Occipital lobe (tissue), 2 donors: ENCODE results near the gene KCNE3. TPM values are rescaled to one million over a fixed set of nuclear protein-coding genes. Genes with fewer than 3 reads are reported as not detected.
A peak's percentile ranks its signal among the peaks of the same experiment; 100 is the strongest.

Experiments
- DNase-seq: peaks from one replicate; lab custom pipeline; 2025; lab: John Stamatoyannopoulos, UW
- total RNA-seq: library from RNA; depleted of rRNA; stranded (reverse); fragments of >200 nt; gene quantifications from one replicate; pipeline ENCODE4 v1.2.3, GENCODE V29; 2014

KCNE3 gene
- total RNA-seq = 1.7 TPM

GRCh38 chr11:74466916-74467885, at the start of gene KCNE3:
Gene KCNE3, minus strand, starts transcription at chr11:74467549. Its CDS starts 9,986 bp downstream, at chr11:74457563.
- DNase-seq = no peak

- DNase-seq = no peak
Measured at GRCh38 chr11:74507582-74507981, 40.2 kb upstream of the KCNE3 start.

- no peak for DNase-seq
Measured at GRCh38 chr11:74506823-74507222, 39.5 kb upstream of the KCNE3 start.

GRCh38 chr11:74505911-74506310, 38.6 kb upstream of the KCNE3 start:
- DNase-seq = no peak

- DNase-seq = no peak
Measured at GRCh38 chr11:74504100-74504691, 36.8 kb upstream of the KCNE3 start.

GRCh38 chr11:74494916-74495315, 27.6 kb upstream of the KCNE3 start:
- DNase-seq = no peak

- DNase-seq = no peak
Measured at GRCh38 chr11:74493791-74494630, 26.7 kb upstream of the KCNE3 start.

GRCh38 chr11:74492974-74493790, 25.8 kb upstream of the KCNE3 start, which contains the start of gene LIPT2:
Gene LIPT2, minus strand, starts transcription at chr11:74493724. Its CDS starts 21 bp downstream, at chr11:74493703.
- DNase-seq = peak; percentile 94

GRCh38 chr11:74492084-74492483, 24.7 kb upstream of the KCNE3 start:
- DNase-seq = no peak

- DNase-seq = no peak
Measured at GRCh38 chr11:74490941-74491340, 23.6 kb upstream of the KCNE3 start.

- no peak for DNase-seq
Measured at GRCh38 chr11:74487875-74488274, 20.5 kb upstream of the KCNE3 start.

GRCh38 chr11:74485868-74486267, 18.5 kb upstream of the KCNE3 start:
- no peak for DNase-seq

GRCh38 chr11:74480688-74481417, 13.5 kb upstream of the KCNE3 start:
- no peak for DNase-seq

GRCh38 chr11:74479732-74480123, 12.4 kb upstream of the KCNE3 start:
- DNase-seq = no peak

GRCh38 chr11:74478877-74479731, 11.8 kb upstream of the KCNE3 start:
- DNase-seq = no peak

- no peak for DNase-seq
Measured at GRCh38 chr11:74476536-74476935, 9.2 kb upstream of the KCNE3 start.

- no peak for DNase-seq
Measured at GRCh38 chr11:74474316-74474715, 7.0 kb upstream of the KCNE3 start.

GRCh38 chr11:74473382-74474173, 6.2 kb upstream of the KCNE3 start:
- no peak for DNase-seq
